GM12878 (cell line): ENCODE measurements around the gene NOP10. TPM values are rescaled to one million over a fixed set of nuclear protein-coding genes. Genes with fewer than 3 reads are reported as not detected.

Experiments used
- BHLHE40 ChIP-seq, 2 experiments: fragments of 450-650 bp in 1 of 2; IDR thresholded peaks; 2 replicates each; pipeline ENCODE4 v1.6.1; 2011 to 2017; ENCODE audit warnings: low read depth in 2 of 2, borderline replicate concordance in 1 of 2, improper control_type of control experiment in 1 of 2, low read length in 1 of 2, mild to moderate bottlenecking in 1 of 2
- CUX1 ChIP-seq: IDR thresholded peaks from 2 replicates; pipeline ENCODE4 v1.6.1; 2012; ENCODE audit warnings: improper control_type of control experiment, low read depth, low read length; ENCODE audit not compliant: insufficient replicate concordance
- HSF1 ChIP-seq: fragments of 150-350 bp; IDR thresholded peaks from 2 replicates; pipeline ENCODE4 v1.6.1; 2014; ENCODE audit warnings: mild to moderate bottlenecking, low read depth, low read length
- LARP7 ChIP-seq: fragments of 450-650 bp; IDR thresholded peaks from 2 replicates; pipeline ENCODE4 v1.6.1; 2017; ENCODE audit warnings: mild to moderate bottlenecking
- NBN ChIP-seq: fragments of 450-650 bp; IDR thresholded peaks from 2 replicates; pipeline ENCODE4 v1.6.1; 2016
- NR2C1 ChIP-seq: fragments of 450-650 bp; IDR thresholded peaks from 2 replicates; pipeline ENCODE4 v1.6.1; 2017; ENCODE audit warnings: antibody characterized with exemption, mild to moderate bottlenecking, moderate library complexity
- POLR2AphosphoS5 ChIP-seq: IDR thresholded peaks from 2 replicates; pipeline ENCODE4 v1.6.1; 2011; ENCODE audit warnings: mild to moderate bottlenecking, low read length, inconsistent platforms
- RBBP5 ChIP-seq: fragments of 200-600 bp; sonication (generic); conservative IDR thresholded peaks from 2 replicates; pipeline ENCODE4 v1.6.1; 2016
- RUNX3 ChIP-seq: IDR thresholded peaks from 2 replicates; pipeline ENCODE4 v1.6.1; 2012; ENCODE audit warnings: low read length, inconsistent platforms
- ZNF274 ChIP-seq: IDR thresholded peaks from one replicate; pipeline ENCODE4 v1.8.0; 2011; ENCODE audit not compliant: insufficient read length, insufficient read depth
- polyA plus RNA-seq, 11 experiments: library from polyadenylated mRNA; depleted of rRNA in 4 of 11; unstranded in 6 of 11; stranded (reverse) in 5 of 11; fragments of >200 nt; fragmentation: Nextera tagmentation in 4 of 11; fragmentation: Illumina TruSeq in 1 of 11; extraction: Ambion mirVana in 4 of 11; extraction: Trizol in 1 of 11; gene quantifications; 1 replicate in 1 of 11; 2 replicates in 10 of 11; pipeline versions ENCODE4 v1.2.1 to v1.2.3, GENCODE V29; 2011 to 2016; ENCODE audit warnings: inconsistent platforms in 2 of 11, missing spikeins in 2 of 11, low read depth in 1 of 11
- total RNA-seq, 4 experiments: library from RNA; depleted of rRNA in 3 of 4; stranded (reverse); fragments of >200 nt in 3 of 4; fragmentation: Illumina TruSeq in 1 of 4; extraction: Trizol in 1 of 4; gene quantifications; 2 replicates each; pipeline versions ENCODE4 v1.2.1 to v1.2.3, GENCODE V29; 2013 to 2021
- TF ChIP-seq, protein P1 (sequence below): IDR thresholded peaks from 2 replicates; pipeline ENCODE4 v1.6.1; 2012; ENCODE audit warnings: mild to moderate bottlenecking, low read depth, low read length
- TF ChIP-seq, protein P2 (sequence below): fragments of 450-650 bp; IDR thresholded peaks from 2 replicates; pipeline ENCODE4 v1.6.1; 2017; ENCODE audit warnings: antibody characterized with exemption, mild to moderate bottlenecking, moderate library complexity

Gene NOP10
- total and polyA plus RNA-seq, 10 of the 15 experiments (the other 5 are each of a cell fraction or from before 2014, with no cell fraction given): 225 to 1,778 (median 537) TPM

DNA sequence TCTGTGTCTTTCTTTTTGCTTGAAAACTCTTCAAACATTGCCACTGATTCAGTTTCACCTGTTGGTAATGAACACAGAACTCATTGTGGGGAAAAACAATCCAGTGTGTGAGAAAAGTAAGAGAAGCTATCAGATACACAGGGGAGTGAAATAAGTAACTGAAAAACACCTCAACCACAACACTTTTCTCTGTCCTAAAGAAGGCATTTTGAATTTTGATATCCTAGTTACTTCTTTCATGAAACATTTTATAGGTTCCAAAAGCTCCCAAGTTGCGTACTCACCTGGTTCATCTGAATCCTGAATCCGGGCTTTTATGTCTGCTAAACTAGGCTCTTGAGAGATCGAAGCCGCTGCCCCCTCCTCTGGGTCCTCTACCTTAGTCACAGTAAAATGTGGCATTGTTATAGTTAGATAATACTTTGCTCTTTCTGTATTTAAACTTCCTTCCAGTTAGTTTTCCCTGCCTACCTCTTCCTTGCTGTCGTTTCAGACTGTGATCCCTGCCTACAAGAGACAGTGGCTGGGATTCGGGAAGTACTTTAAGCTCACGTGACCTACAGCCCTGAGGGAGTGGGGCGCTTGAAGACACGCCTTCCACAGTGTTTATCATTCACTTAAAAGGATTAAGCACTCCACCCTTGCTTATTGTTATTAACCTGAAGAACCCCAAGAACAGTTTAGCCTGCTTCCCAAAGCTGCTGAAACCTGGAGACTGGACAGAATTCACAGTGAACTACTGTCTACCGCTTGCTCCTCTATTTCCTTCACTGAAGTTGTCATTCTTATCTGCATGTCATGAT lies 24.5 kb downstream of the NOP10 start (continued):
- TF ChIP-seq, protein P1, sequence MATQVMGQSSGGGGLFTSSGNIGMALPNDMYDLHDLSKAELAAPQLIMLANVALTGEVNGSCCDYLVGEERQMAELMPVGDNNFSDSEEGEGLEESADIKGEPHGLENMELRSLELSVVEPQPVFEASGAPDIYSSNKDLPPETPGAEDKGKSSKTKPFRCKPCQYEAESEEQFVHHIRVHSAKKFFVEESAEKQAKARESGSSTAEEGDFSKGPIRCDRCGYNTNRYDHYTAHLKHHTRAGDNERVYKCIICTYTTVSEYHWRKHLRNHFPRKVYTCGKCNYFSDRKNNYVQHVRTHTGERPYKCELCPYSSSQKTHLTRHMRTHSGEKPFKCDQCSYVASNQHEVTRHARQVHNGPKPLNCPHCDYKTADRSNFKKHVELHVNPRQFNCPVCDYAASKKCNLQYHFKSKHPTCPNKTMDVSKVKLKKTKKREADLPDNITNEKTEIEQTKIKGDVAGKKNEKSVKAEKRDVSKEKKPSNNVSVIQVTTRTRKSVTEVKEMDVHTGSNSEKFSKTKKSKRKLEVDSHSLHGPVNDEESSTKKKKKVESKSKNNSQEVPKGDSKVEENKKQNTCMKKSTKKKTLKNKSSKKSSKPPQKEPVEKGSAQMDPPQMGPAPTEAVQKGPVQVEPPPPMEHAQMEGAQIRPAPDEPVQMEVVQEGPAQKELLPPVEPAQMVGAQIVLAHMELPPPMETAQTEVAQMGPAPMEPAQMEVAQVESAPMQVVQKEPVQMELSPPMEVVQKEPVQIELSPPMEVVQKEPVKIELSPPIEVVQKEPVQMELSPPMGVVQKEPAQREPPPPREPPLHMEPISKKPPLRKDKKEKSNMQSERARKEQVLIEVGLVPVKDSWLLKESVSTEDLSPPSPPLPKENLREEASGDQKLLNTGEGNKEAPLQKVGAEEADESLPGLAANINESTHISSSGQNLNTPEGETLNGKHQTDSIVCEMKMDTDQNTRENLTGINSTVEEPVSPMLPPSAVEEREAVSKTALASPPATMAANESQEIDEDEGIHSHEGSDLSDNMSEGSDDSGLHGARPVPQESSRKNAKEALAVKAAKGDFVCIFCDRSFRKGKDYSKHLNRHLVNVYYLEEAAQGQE: no peak
- TF ChIP-seq RUNX3: peak; percentile 78
- no peak for TF ChIP-seq RBBP5
- TF ChIP-seq NR2C1: no peak
- peak; percentile 60; the same call in 1 of the 2 replicates for TF ChIP-seq NBN
- peak; percentile 70 for TF ChIP-seq POLR2AphosphoS5
- TF ChIP-seq, protein P2, sequence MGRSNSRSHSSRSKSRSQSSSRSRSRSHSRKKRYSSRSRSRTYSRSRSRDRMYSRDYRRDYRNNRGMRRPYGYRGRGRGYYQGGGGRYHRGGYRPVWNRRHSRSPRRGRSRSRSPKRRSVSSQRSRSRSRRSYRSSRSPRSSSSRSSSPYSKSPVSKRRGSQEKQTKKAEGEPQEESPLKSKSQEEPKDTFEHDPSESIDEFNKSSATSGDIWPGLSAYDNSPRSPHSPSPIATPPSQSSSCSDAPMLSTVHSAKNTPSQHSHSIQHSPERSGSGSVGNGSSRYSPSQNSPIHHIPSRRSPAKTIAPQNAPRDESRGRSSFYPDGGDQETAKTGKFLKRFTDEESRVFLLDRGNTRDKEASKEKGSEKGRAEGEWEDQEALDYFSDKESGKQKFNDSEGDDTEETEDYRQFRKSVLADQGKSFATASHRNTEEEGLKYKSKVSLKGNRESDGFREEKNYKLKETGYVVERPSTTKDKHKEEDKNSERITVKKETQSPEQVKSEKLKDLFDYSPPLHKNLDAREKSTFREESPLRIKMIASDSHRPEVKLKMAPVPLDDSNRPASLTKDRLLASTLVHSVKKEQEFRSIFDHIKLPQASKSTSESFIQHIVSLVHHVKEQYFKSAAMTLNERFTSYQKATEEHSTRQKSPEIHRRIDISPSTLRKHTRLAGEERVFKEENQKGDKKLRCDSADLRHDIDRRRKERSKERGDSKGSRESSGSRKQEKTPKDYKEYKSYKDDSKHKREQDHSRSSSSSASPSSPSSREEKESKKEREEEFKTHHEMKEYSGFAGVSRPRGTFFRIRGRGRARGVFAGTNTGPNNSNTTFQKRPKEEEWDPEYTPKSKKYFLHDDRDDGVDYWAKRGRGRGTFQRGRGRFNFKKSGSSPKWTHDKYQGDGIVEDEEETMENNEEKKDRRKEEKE: no peak
- peak; percentile 86 to 94 for TF ChIP-seq BHLHE40 (IDR thresholded peaks at IDR 0.05; ENCODE audit: borderline replicate concordance in 1 of 2, low read depth in 2 of 2, low read length in 1 of 2)
- TF ChIP-seq ZNF274: no peak
- no peak for TF ChIP-seq HSF1
- no peak for TF ChIP-seq LARP7
- TF ChIP-seq CUX1: peak; percentile 53
